Measurements from ENCODE around the gene CNN3. TPM values are rescaled to one million over a fixed set of nuclear protein-coding genes. Genes with fewer than 3 reads are reported as not detected.

CNN3 gene
- total and polyA plus RNA-seq, 2 donors (not counting 3 experiments of a cell fraction or from before 2014, with no cell fraction given), result 174 to 392 TPM

DNA sequence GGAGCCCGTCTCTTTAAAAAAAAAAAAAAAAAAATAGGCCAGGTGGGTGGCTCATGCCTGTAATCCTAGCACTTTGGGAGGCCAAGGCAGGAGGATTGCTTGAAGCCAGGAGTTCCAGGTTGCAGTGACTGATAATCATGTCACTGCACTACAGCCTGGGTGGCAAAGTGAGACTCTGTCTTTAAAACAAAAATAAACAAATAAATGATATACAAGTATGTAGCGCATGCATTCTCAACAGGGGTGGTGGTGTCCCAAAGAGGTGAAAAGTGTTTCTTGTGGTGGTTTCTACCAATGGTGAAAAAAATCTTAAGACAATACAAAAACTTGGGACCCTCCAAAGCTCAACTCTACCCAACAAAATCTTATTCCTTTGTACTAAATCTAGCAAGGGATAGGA, 17.9 kb downstream of the CNN3 start:
- no TSS peak for BruUV-seq (replicated peaks)
- Histone ChIP-seq H3K4me2 (ENCODE audit: insufficient read depth, low read length) (no peak overlapping the region), H3K36me3 (ENCODE audit: control insufficient read depth in 2 of 2, extremely low read depth in 1 of 2, insufficient read depth in 2 of 2, low read length in 2 of 2) (peaks cover 4 to 5% of the 10 kb centered on the region in 2 experiments), H3K27ac (ENCODE audit: insufficient read depth, low read depth, low read length) (no peak overlapping the region), H2AFZ (ENCODE audit: low read depth, low read length) (no peak overlapping the region), H3K4me1 (ENCODE audit: control insufficient read depth, extremely low read depth, insufficient read depth, low read length) (peaks cover 3% of the 10 kb centered on the region), H3K9me1 (replicated peaks; ENCODE audit: control insufficient read depth, extremely low read depth, insufficient read depth, low read length) (no peaks in the 10 kb centered on the region), H3K9ac (replicated peaks; ENCODE audit: extremely low read depth, insufficient read depth, low read length) (no peak overlapping the region), H3K4me3 (replicated peaks in 1 of 3; ENCODE audit: insufficient read depth in 1 of 3, low read depth in 1 of 3, low read length in 3 of 3) (no peak overlapping the region), H4K20me1 (replicated peaks; ENCODE audit: control insufficient read depth, extremely low read depth, insufficient read depth, low read length) (peaks cover 42% of the 10 kb centered on the region), H3K27me3 (ENCODE audit: control insufficient read depth in 2 of 2, insufficient read depth in 2 of 2, low read length in 2 of 2) (no peaks in the 10 kb centered on the region), H3K79me2 (ENCODE audit: control insufficient read depth, insufficient read depth, low read length) (peaks cover 90% of the 10 kb centered on the region), H3K9me3 (replicated peaks; ENCODE audit: control insufficient read depth, insufficient read depth, low read length) (no peaks in the 10 kb centered on the region)
- intact Hi-C loops (cut with micrococcal nuclease) (loop anchor here (1.0 kb wide), 1 partner anchor 126 kb away; no protein-coding TSS in a partner anchor), dilution Hi-C loops (cut with MboI; ENCODE audit: extremely low pct_ligation_motif_present, low sequenced_read_pairs) (loop anchor here (25.0 kb wide), 1 partner anchor 128 kb away; no protein-coding TSS in a partner anchor)
- CTCF ChIA-PET, result interaction anchor here (1.0 to 3.4 kb wide), 4 partner anchors 16 to 134 kb away, joined by 3 to 23 read pairs (median 12); no protein-coding TSS in a partner anchor
- no peak for FAIRE-seq
- TF ChIP-seq GATA2 (IDR thresholded peaks at IDR 0.05; ENCODE audit: insufficient read depth, insufficient read length, low read depth, low read length), result no peak
- TF ChIP-seq, protein P1, sequence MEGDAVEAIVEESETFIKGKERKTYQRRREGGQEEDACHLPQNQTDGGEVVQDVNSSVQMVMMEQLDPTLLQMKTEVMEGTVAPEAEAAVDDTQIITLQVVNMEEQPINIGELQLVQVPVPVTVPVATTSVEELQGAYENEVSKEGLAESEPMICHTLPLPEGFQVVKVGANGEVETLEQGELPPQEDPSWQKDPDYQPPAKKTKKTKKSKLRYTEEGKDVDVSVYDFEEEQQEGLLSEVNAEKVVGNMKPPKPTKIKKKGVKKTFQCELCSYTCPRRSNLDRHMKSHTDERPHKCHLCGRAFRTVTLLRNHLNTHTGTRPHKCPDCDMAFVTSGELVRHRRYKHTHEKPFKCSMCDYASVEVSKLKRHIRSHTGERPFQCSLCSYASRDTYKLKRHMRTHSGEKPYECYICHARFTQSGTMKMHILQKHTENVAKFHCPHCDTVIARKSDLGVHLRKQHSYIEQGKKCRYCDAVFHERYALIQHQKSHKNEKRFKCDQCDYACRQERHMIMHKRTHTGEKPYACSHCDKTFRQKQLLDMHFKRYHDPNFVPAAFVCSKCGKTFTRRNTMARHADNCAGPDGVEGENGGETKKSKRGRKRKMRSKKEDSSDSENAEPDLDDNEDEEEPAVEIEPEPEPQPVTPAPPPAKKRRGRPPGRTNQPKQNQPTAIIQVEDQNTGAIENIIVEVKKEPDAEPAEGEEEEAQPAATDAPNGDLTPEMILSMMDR (IDR thresholded peaks at IDR 0.05; ENCODE audit: extremely low read depth in 1 of 2, insufficient read depth in 1 of 2, low read depth in 1 of 2, low read length in 2 of 2), result no peak
- TF ChIP-seq, protein P2, sequence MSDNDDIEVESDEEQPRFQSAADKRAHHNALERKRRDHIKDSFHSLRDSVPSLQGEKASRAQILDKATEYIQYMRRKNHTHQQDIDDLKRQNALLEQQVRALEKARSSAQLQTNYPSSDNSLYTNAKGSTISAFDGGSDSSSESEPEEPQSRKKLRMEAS (IDR thresholded peaks at IDR 0.05; ENCODE audit: insufficient read depth, insufficient read length), result no peak
- no peak for TF ChIP-seq FOS (IDR thresholded peaks at IDR 0.05; ENCODE audit: borderline replicate concordance, insufficient read depth, low read length)
- no peak for TF ChIP-seq MYC (IDR thresholded peaks at IDR 0.05; ENCODE audit: low read depth, low read length)
- TF ChIP-seq POLR2AphosphoS5 (IDR thresholded peaks at IDR 0.05; ENCODE audit: insufficient read depth, low read depth, low read length), result no peak
- no peak for TF ChIP-seq JUN (IDR thresholded peaks at IDR 0.05; ENCODE audit: borderline replicate concordance, insufficient read depth, insufficient read length, low read depth)
- TF ChIP-seq POLR2A (IDR thresholded peaks at IDR 0.05; ENCODE audit: low read depth, low read length), result no peak
- DNase-seq (ENCODE audit: low read depth, low spot score), result no peak
- POLR2A ChIA-PET, result interaction anchor here (0.7 kb wide), 1 partner anchor 11 kb away, joined by 3 read pairs; no protein-coding TSS in a partner anchor

Measured in endothelial cell of umbilical vein (primary cell).